GM12864 (cell line): ENCODE measurements around the gene CLDN14.

Source experiments
- DNase-seq: peaks from one replicate; pipeline ENCODE4 v3.0.0-alpha.2; 2011; ENCODE audit warnings: low read depth
- H3K4me3 ChIP-seq: 2 replicates; pipeline ENCODE4 v1.5.1; 2011; ENCODE audit warnings: mild to moderate bottlenecking, low read depth, low read length, control low read depth
- TF ChIP-seq, protein P1 (sequence below): IDR thresholded peaks from 2 replicates; pipeline ENCODE4 v1.5.1; 2011; ENCODE audit warnings: low read depth, mild to moderate bottlenecking, moderate library complexity, low read length, control low read depth, inconsistent platforms; ENCODE audit errors: missing control alignments

The CLDN14 gene

DNA sequence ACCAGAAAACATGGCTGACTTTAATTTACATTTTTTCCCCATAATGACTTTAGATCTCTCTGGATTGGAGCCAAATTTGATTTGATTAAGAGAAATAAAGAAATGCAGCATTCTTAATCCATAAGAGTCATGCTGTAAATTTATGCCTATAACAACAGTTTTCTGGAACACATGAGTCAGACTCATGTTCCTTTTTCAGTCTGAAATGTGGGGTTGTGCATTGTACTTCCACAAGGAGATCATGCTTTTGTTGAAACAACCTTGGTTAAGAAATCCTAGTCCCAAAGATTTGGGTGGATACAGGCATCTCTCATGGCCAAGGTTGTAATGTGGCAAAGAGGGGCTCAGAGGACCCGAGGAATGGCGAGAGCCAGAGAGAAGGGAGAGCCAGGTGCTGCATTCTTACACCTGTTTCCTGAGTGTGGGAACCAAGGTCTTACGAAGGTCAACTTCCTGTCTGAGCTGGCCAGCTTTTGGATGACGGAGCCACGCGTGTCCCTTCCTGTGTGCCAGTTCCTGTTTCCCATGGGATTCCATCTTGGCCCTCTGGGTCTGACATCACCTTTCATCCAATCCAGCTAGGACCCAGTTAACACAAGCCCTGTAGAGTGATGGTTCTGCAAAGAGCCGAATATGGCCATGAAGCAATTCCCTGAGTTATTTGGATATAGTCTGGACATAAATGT lies 23.1 kb downstream of the CLDN14 start:
- no peak overlapping the region for H3K4me3 ChIP-seq
- TF ChIP-seq, protein P1, sequence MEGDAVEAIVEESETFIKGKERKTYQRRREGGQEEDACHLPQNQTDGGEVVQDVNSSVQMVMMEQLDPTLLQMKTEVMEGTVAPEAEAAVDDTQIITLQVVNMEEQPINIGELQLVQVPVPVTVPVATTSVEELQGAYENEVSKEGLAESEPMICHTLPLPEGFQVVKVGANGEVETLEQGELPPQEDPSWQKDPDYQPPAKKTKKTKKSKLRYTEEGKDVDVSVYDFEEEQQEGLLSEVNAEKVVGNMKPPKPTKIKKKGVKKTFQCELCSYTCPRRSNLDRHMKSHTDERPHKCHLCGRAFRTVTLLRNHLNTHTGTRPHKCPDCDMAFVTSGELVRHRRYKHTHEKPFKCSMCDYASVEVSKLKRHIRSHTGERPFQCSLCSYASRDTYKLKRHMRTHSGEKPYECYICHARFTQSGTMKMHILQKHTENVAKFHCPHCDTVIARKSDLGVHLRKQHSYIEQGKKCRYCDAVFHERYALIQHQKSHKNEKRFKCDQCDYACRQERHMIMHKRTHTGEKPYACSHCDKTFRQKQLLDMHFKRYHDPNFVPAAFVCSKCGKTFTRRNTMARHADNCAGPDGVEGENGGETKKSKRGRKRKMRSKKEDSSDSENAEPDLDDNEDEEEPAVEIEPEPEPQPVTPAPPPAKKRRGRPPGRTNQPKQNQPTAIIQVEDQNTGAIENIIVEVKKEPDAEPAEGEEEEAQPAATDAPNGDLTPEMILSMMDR: no peak
- no peak for DNase-seq

DNA sequence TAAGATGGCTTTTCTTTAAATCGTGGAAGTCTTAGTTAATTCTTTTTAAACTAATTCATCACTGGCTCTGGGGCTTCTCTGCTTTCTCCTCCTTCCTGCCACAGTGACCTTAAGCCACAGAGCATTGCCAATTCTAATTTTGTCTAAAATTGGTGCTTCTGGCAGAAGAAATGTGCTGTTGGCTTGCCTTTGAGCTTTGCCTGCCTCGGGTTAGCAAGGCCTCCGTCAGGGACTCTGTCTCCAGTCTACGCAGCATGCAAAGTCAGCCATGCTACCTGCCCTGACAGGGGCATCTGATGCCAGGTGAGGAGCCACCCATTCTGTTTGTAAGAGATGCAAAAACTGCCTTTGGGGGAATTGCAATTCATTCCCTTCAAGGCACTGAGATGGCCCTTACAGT lies 25.2 kb downstream of the CLDN14 start:
- DNase-seq: no peak
- TF ChIP-seq, protein P1: no peak
- H3K4me3 ChIP-seq: no peak overlapping the region

DNA sequence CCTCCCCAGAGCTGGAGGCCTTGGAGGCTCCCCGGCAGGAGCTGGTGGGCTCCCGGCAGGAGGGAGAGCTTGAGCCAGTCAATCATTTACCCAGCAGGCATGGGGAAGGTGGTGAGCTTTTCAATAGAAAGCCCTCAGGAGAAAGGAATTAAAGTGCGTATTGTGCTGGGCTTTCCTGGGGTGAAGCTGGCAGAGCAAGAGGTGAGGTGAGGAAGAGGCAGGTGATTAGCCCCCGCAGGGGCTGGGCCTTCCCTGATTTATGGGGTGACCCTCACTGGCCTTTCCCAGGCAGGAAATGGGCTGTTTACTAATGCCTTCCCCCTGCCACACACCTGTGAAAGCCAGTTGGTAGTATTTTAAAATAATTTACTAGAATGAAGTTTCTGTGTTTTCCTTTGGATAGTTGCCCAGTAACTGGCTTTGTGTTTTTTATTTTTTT lies 25.8 kb downstream of the CLDN14 start:
- TF ChIP-seq, protein P1: no peak
- no peak overlapping the region for H3K4me3 ChIP-seq
- DNase-seq: no peak

GRCh38 chr21:36452281-36452825 lies 27.6 kb downstream of the CLDN14 start:
- TF ChIP-seq, protein P1: no peak
- no peak overlapping the region for H3K4me3 ChIP-seq
- no peak for DNase-seq

DNA sequence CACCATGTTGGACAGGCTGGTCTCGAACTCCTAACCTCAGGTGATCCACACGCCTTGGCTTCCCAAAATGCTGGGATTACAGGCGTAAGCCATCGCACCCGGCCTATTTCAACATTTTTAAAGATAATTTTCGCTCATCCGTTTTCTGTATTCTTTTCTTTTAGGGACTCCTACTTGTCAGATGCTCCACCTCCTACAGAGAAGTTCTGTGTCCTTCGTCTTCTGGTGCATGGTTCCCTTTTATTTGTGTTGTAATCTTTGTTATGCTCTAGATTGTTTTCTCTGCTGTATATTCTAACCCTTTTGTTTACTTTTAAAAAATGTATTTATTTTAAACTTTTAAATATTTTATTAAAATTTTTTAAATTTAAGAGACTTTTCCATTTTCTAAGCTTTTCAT lies 28.4 kb downstream of the CLDN14 start:
- DNase-seq: no peak
- no peak overlapping the region for H3K4me3 ChIP-seq
- TF ChIP-seq, protein P1: no peak

GRCh38 chr21:36450511-36450910 lies 29.4 kb downstream of the CLDN14 start:
- no peak overlapping the region for H3K4me3 ChIP-seq
- DNase-seq: no peak
- TF ChIP-seq, protein P1: no peak

DNA sequence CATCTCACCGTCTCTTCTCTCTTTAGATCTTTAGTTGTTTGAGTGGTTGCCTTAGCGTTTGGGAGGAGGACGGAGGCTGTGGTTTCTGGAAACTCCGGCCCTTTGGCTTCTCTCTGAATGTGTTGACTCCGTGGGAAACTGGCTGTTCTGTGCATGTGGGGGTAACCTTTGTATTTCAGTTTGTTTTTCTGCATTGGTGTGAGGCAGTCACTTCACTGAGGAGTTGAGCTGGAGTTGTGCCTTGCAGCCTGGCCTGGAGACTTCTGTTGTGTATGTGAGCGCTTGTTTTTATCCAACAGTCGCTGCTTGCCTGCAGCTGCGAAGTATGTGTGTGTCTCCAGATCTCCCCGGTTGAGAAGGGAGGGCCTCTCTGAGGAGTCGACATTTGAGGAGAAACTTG lies 33.6 kb downstream of the CLDN14 start:
- H3K4me3 ChIP-seq: no peak overlapping the region
- DNase-seq: no peak
- TF ChIP-seq, protein P1: no peak
